Neuron (in vitro differentiated cells): ENCODE data around the gene BICC1.
"Not testable (repeated sequence)": the region's sequence is repeated elsewhere in the genome, so short reads cannot be mapped to it uniquely, and the experiment has no call there.

Experiments used
- H2AFZ ChIP-seq: one replicate; pipeline ENCODE4 v1.6.1; 2013; ENCODE audit warnings: low read depth, mild to moderate bottlenecking, inconsistent platforms, low read length, moderate library complexity
- H3K27me3 ChIP-seq: one replicate; pipeline ENCODE4 v1.6.1; 2013; ENCODE audit warnings: low read length; ENCODE audit not compliant: insufficient read depth
- H3K36me3 ChIP-seq: one replicate; pipeline ENCODE4 v1.6.1; 2013; ENCODE audit warnings: low read length; ENCODE audit not compliant: insufficient read depth
- H3K4me1 ChIP-seq: one replicate; pipeline ENCODE4 v1.6.1; 2013; ENCODE audit warnings: low read length; ENCODE audit not compliant: insufficient read depth
- H3K4me3 ChIP-seq: 2 replicates; pipeline ENCODE4 v1.5.1; 2013; ENCODE audit warnings: mild to moderate bottlenecking, low read length, moderate library complexity
- H3K9me3 ChIP-seq: one replicate; pipeline ENCODE4 v1.6.1; 2013; ENCODE audit warnings: low read length

BICC1 gene

GRCh38 chr10:58579011-58579655, 66.5 kb downstream of the BICC1 start:
- no peak overlapping the region for H3K4me3 ChIP-seq
- no peaks in the 10 kb centered on the region for H3K27me3 ChIP-seq
- H3K9me3 ChIP-seq: no peaks in the 10 kb centered on the region
- H2AFZ ChIP-seq: no peak overlapping the region
- H3K4me1 ChIP-seq: peaks cover 22% of the 10 kb centered on the region
- no peaks in the 10 kb centered on the region for H3K36me3 ChIP-seq

GRCh38 chr10:58582045-58582444, 69.4 kb downstream of the BICC1 start:
- H3K9me3 ChIP-seq: no peaks in the 10 kb centered on the region
- H2AFZ ChIP-seq: no peak overlapping the region
- no peaks in the 10 kb centered on the region for H3K4me1 ChIP-seq
- H3K27me3 ChIP-seq: no peaks in the 10 kb centered on the region
- no peaks in the 10 kb centered on the region for H3K36me3 ChIP-seq
- no peak overlapping the region for H3K4me3 ChIP-seq

- Histone ChIP-seq H3K27me3 (no peaks in the 10 kb centered on the region), H3K9me3 (no peaks in the 10 kb centered on the region), H3K4me1 (no peaks in the 10 kb centered on the region), H3K4me3 (no peak overlapping the region), H3K36me3 (no peaks in the 10 kb centered on the region), H2AFZ (no peak overlapping the region)
Observed at GRCh38 chr10:58585435-58585834, 72.8 kb downstream of the BICC1 start.

GRCh38 chr10:58586282-58587245, 73.9 kb downstream of the BICC1 start:
- Histone ChIP-seq H3K36me3 (no peaks in the 10 kb centered on the region), H2AFZ (no peak overlapping the region), H3K27me3 (no peaks in the 10 kb centered on the region), H3K4me1 (no peaks in the 10 kb centered on the region), H3K4me3 (no peak overlapping the region), H3K9me3 (no peaks in the 10 kb centered on the region)

- Histone ChIP-seq H2AFZ (no peak overlapping the region), H3K4me3 (no peak overlapping the region), H3K27me3 (no peaks in the 10 kb centered on the region), H3K9me3 (no peaks in the 10 kb centered on the region), H3K4me1 (no peaks in the 10 kb centered on the region), H3K36me3 (no peaks in the 10 kb centered on the region)
Observed at GRCh38 chr10:58587676-58588075, 75.0 kb downstream of the BICC1 start.

- Histone ChIP-seq H2AFZ (no peak overlapping the region), H3K36me3 (no peaks in the 10 kb centered on the region), H3K9me3 (no peaks in the 10 kb centered on the region), H3K4me3 (no peak overlapping the region), H3K27me3 (no peaks in the 10 kb centered on the region), H3K4me1 (no peaks in the 10 kb centered on the region)
Observed at GRCh38 chr10:58588673-58589265, 76.1 kb downstream of the BICC1 start.

GRCh38 chr10:58590152-58590840, 77.6 kb downstream of the BICC1 start:
- Histone ChIP-seq H3K9me3 (no peaks in the 10 kb centered on the region), H3K27me3 (no peaks in the 10 kb centered on the region), H3K4me1 (no peaks in the 10 kb centered on the region), H2AFZ (no peak overlapping the region), H3K36me3 (no peaks in the 10 kb centered on the region), H3K4me3 (no peak overlapping the region)

- Histone ChIP-seq H3K9me3 (no peaks in the 10 kb centered on the region), H3K4me1 (no peaks in the 10 kb centered on the region), H3K27me3 (no peaks in the 10 kb centered on the region), H3K4me3 (no peak overlapping the region), H2AFZ (no peak overlapping the region), H3K36me3 (no peaks in the 10 kb centered on the region)
Observed at GRCh38 chr10:58590924-58591323, 78.3 kb downstream of the BICC1 start.

GRCh38 chr10:58593008-58593407, 80.3 kb downstream of the BICC1 start:
- H3K4me3 ChIP-seq: no peak overlapping the region
- H3K9me3 ChIP-seq: no peaks in the 10 kb centered on the region
- no peaks in the 10 kb centered on the region for H3K36me3 ChIP-seq
- H3K4me1 ChIP-seq: no peaks in the 10 kb centered on the region
- H2AFZ ChIP-seq: no peak overlapping the region
- H3K27me3 ChIP-seq: no peaks in the 10 kb centered on the region

GRCh38 chr10:58597211-58597610, 84.5 kb downstream of the BICC1 start:
- H3K27me3 ChIP-seq, H2AFZ ChIP-seq, H3K4me1 ChIP-seq, H3K4me3 ChIP-seq, H3K9me3 ChIP-seq, H3K36me3 ChIP-seq: not testable (repeated sequence)

- no peaks in the 10 kb centered on the region for H3K27me3 ChIP-seq
- no peak overlapping the region for H2AFZ ChIP-seq
- no peaks in the 10 kb centered on the region for H3K9me3 ChIP-seq
- H3K4me3 ChIP-seq: no peak overlapping the region
- H3K4me1 ChIP-seq: no peaks in the 10 kb centered on the region
- no peaks in the 10 kb centered on the region for H3K36me3 ChIP-seq
Observed at GRCh38 chr10:58599927-58600553, 87.4 kb downstream of the BICC1 start.

- H2AFZ ChIP-seq: no peak overlapping the region
- no peaks in the 10 kb centered on the region for H3K4me1 ChIP-seq
- no peaks in the 10 kb centered on the region for H3K9me3 ChIP-seq
- no peaks in the 10 kb centered on the region for H3K27me3 ChIP-seq
- no peak overlapping the region for H3K4me3 ChIP-seq
- no peaks in the 10 kb centered on the region for H3K36me3 ChIP-seq
Observed at GRCh38 chr10:58608351-58608750, 95.7 kb downstream of the BICC1 start.
